Sigmoid colon (tissue), 4 donors: ENCODE results near the gene ACOT13.

Source experiments
- CTCF ChIP-seq, 4 experiments: fragments of 450-650 bp in 3 of 4; fragments of 200-600 bp in 1 of 4; IDR thresholded peaks; one replicate each; pipeline ENCODE4 v1.5.1; 2016 to 2019; ENCODE audit warnings: antibody characterized with exemption in 4 of 4, mild to moderate bottlenecking in 3 of 4, moderate library complexity in 2 of 4
- EP300 ChIP-seq, 4 donors: sonication (generic); formaldehyde crosslinking; IDR thresholded peaks; one replicate each; pipeline ENCODE4 v1.6.1; 2017; ENCODE audit warnings: antibody characterized with exemption in 4 of 4
- POLR2A ChIP-seq, 2 donors: fragments of 450-650 bp; IDR thresholded peaks; one replicate each; pipeline ENCODE4 v1.6.1; 2016; ENCODE audit warnings: antibody characterized with exemption in 2 of 2, mild to moderate bottlenecking in 2 of 2, moderate library complexity in 2 of 2
- POLR2AphosphoS5 ChIP-seq, 4 donors: sonication (generic); formaldehyde crosslinking; IDR thresholded peaks; one replicate each; pipeline ENCODE4 v1.6.1; 2017; ENCODE audit warnings: antibody characterized with exemption in 4 of 4

- no peak for TF ChIP-seq EP300 (IDR thresholded peaks at IDR 0.05)
- TF ChIP-seq CTCF (IDR thresholded peaks at IDR 0.05), result no peak
- no peak for TF ChIP-seq POLR2A (IDR thresholded peaks at IDR 0.05)
- TF ChIP-seq POLR2AphosphoS5 (IDR thresholded peaks at IDR 0.05), result no peak
Measured at GRCh38 chr6:24690593-24690992, 23.7 kb downstream of the ACOT13 start.
